HG03135 (cell line): ENCODE results near the gene CASK.
"Not testable (repeated sequence)": the region's sequence is repeated elsewhere in the genome, so short reads cannot be mapped to it uniquely, and the experiment has no call there.

Experiments used
- ATAC-seq: cut with Tn5 transposase; IDR thresholded peaks from one replicate; pipeline ENCODE4 v1.9.1; 2021; ENCODE audit warnings: mild to moderate bottlenecking, moderate library complexity; ENCODE audit not compliant: unreplicated experiment

CASK gene

GRCh38 chrX:41526271-41526670 lies 397.1 kb downstream of the CASK start:
- ATAC-seq: no peak

GRCh38 chrX:41522671-41523070 lies 400.7 kb downstream of the CASK start:
- ATAC-seq: no peak

- no peak for ATAC-seq
Measured at GRCh38 chrX:41522081-41522480, 401.3 kb downstream of the CASK start.

GRCh38 chrX:41519468-41519867 lies 403.9 kb downstream of the CASK start:
- no peak for ATAC-seq

GRCh38 chrX:41518841-41519220 lies 404.5 kb downstream of the CASK start:
- ATAC-seq: no peak

- no peak for ATAC-seq
Measured at GRCh38 chrX:41518127-41518840, 405.1 kb downstream of the CASK start.

- no peak for ATAC-seq
Measured at GRCh38 chrX:41516999-41517765, 406.2 kb downstream of the CASK start.

GRCh38 chrX:41516456-41516855 lies 406.9 kb downstream of the CASK start:
- no peak for ATAC-seq

GRCh38 chrX:41515376-41515775 lies 408.0 kb downstream of the CASK start:
- no peak for ATAC-seq

GRCh38 chrX:41514179-41514578 lies 409.2 kb downstream of the CASK start:
- no peak for ATAC-seq

- not testable (repeated sequence) for ATAC-seq
Measured at GRCh38 chrX:41512853-41513252, 410.5 kb downstream of the CASK start.

GRCh38 chrX:41512394-41512793 lies 411.0 kb downstream of the CASK start:
- peak; percentile 96 for ATAC-seq

- ATAC-seq: no peak
Measured at GRCh38 chrX:41507919-41508318, 415.4 kb downstream of the CASK start.

GRCh38 chrX:41502004-41502403 lies 421.4 kb downstream of the CASK start:
- no peak for ATAC-seq

- no peak for ATAC-seq
Measured at GRCh38 chrX:41499984-41500383, 423.4 kb downstream of the CASK start.

GRCh38 chrX:41499195-41499594 lies 424.2 kb downstream of the CASK start:
- ATAC-seq: no peak

GRCh38 chrX:41491267-41492004 lies 431.9 kb downstream of the CASK start:
- ATAC-seq: no peak

GRCh38 chrX:41490446-41490845 lies 432.9 kb downstream of the CASK start:
- ATAC-seq: no peak

GRCh38 chrX:41482154-41482850 lies 441.1 kb downstream of the CASK start:
- no peak for ATAC-seq

GRCh38 chrX:41481264-41482109 lies 441.9 kb downstream of the CASK start:
- no peak for ATAC-seq
